Right lobe of liver (tissue), 6 donors: ENCODE data around the gene RAB26. TPM values are rescaled to one million over a fixed set of nuclear protein-coding genes. Genes with fewer than 3 reads are reported as not detected.
A peak's percentile ranks its signal among the peaks of the same experiment; 100 is the strongest.

Experiments
- ATAC-seq, 4 donors: fragments of 200-7000 bp; cut with Tn5 transposase; one replicate each; pipeline ENCODE4 v1.9.1; 2020; ENCODE audit warnings: mild to moderate bottlenecking in 4 of 4, moderate library complexity in 4 of 4
- DNase-seq, 3 donors: peaks; one replicate each; pipeline ENCODE4 v3.0.0-alpha.2; 2020
- H3K27ac ChIP-seq, 3 donors: fragments of 200-600 bp; one replicate each; pipeline ENCODE4 v1.8.0; 2022
- H3K27me3 ChIP-seq, 2 donors: fragments of 200-600 bp; one replicate each; pipeline ENCODE4 v1.8.0; 2022
- H3K36me3 ChIP-seq, 4 donors: fragments of 200-600 bp; sonication (generic) in 1 of 4; one replicate each; pipeline versions ENCODE4 v1.5.1 to v1.8.0; 2017 to 2022; ENCODE audit warnings: control low read depth in 1 of 4
- H3K4me1 ChIP-seq, 4 donors: fragments of 200-600 bp; sonication (generic) in 1 of 4; one replicate each; pipeline versions ENCODE4 v1.5.1 to v1.8.0; 2017 to 2022; ENCODE audit warnings: control low read depth in 1 of 4
- H3K4me3 ChIP-seq, 3 donors: fragments of 200-600 bp; one replicate each; pipeline ENCODE4 v1.8.0; 2022
- H3K9me3 ChIP-seq, 4 donors: fragments of 200-600 bp; sonication (generic) in 1 of 4; one replicate each; pipeline versions ENCODE4 v1.5.1 to v1.8.0; 2017 to 2022; ENCODE audit warnings: control low read depth in 1 of 4
- CTCF ChIP-seq, 4 donors: fragments of 200-600 bp in 3 of 4; fragments of 450-650 bp in 1 of 4; IDR thresholded peaks; one replicate each; pipeline versions ENCODE4 v1.5.1 to v1.8.0; 2016 to 2022; ENCODE audit warnings: antibody characterized with exemption in 4 of 4, mild to moderate bottlenecking in 2 of 4
- POLR2A ChIP-seq: fragments of 450-650 bp; IDR thresholded peaks from one replicate; pipeline ENCODE4 v1.6.1; 2017; ENCODE audit warnings: antibody characterized with exemption, mild to moderate bottlenecking
- WGBS: methylation state at CpG from one replicate; pipeline ENCODE4 v1.1.6; 2018; ENCODE audit warnings: low coverage, low lambda C conversion rate; ENCODE audit not compliant: insufficient coverage; ENCODE audit errors: missing lambda C conversion rate; 5-methylcytosine and 5-hydroxymethylcytosine counted together
- intact Hi-C, 2 donors: fragments of 100-400 bp; cut with DNase I; formaldehyde crosslinking; loops; one replicate each; pipeline versions ENCODE4 v1.11.2 to v1.14.1; 2022
- total RNA-seq, 6 experiments: library from RNA; depleted of rRNA in 2 of 6; stranded (reverse); fragments of >200 nt in 2 of 6; fragmentation: NEBNext Ultra II Directional in 3 of 6; extraction: Animal tissue kit (Norgen Biotek cat#: 25700) in 3 of 6; gene quantifications; one replicate each; pipeline versions ENCODE4 v1.1.0 to v1.2.4, GENCODE V29; 2016 to 2023
- donor health status: DM: no; HTN: yes; CAD: no.
- donor health status: DM: no; HTN: no; CAD: no.
- donor health status: DM: no; HTN: no; CAD: no.
- donor health status: DM: no; HTN: yes; CAD: no.
- donor health status: DM: no; HTN: yes; CAD: no.

The RAB26 gene
- total RNA-seq, 6 experiments from 2014 or later: 3.8 to 14.6 (median 8.7) TPM

GRCh38 chr16:2149630-2150417 is 1.4 kb downstream of the RAB26 start:
- Histone ChIP-seq H3K27me3 (no peaks in the 10 kb centered on the region), H3K4me1 (peaks cover 0 to 68% (median 23%) of the 10 kb centered on the region in 4 donors), H3K27ac (peak overlapping the region in 1 of 3 donors; percentile 16), H3K9me3 (no peaks in the 10 kb centered on the region), H3K4me3 (peak overlapping the region in 1 of 3 donors; percentile 53), H3K36me3 (peaks cover 0 to 7% (median 0%) of the 10 kb centered on the region in 4 donors)
- ATAC-seq: no peak
- intact Hi-C loops: loop anchor here (5.0 kb wide), 3 partner anchors 113 to 128 kb away; partner anchors contain the start of gene NHERF2 (in 1 of the 2)
- DNase-seq: peak in 1 of 3 donors; percentile 51
- no peak for TF ChIP-seq POLR2A
- no peak for TF ChIP-seq CTCF (IDR thresholded peaks at IDR 0.05)
- no CpG with 5 or more reads among the region's 24 CpGs for WGBS

GRCh38 chr16:2150418-2151187 is 2.2 kb downstream of the RAB26 start:
- Histone ChIP-seq H3K9me3 (no peaks in the 10 kb centered on the region), H3K4me1 (peaks cover 0 to 68% (median 23%) of the 10 kb centered on the region in 4 donors), H3K27ac (peak overlapping the region in 1 of 3 donors; percentile 16), H3K27me3 (no peaks in the 10 kb centered on the region), H3K4me3 (no peak overlapping the region), H3K36me3 (peaks cover 0 to 7% (median 0%) of the 10 kb centered on the region in 4 donors)
- ATAC-seq (no peak), DNase-seq (peak in 2 of 3 donors; percentile 79 to 81)
- intact Hi-C loops: loop anchor here in 1 of 2 donors (5.0 kb wide), 1 partner anchor 113 kb away; no protein-coding TSS in a partner anchor
- WGBS: 8% methylated on average over 9 of the region's 18 CpGs
- no peak for TF ChIP-seq POLR2A
- peak in 1 of 4 donors; percentile 16 for TF ChIP-seq CTCF (IDR thresholded peaks at IDR 0.05)

- DNase-seq: peak in 1 of 3 donors; percentile 53
- WGBS: 44% methylated on average over 8 of the region's 13 CpGs
- H3K9me3 ChIP-seq: no peaks in the 10 kb centered on the region
- intact Hi-C loops: loop anchor here in 1 of 2 donors (5.0 kb wide), 1 partner anchor 114 kb away; no protein-coding TSS in a partner anchor
- peaks cover 0 to 7% (median 0%) of the 10 kb centered on the region in 4 donors for H3K36me3 ChIP-seq
- H3K4me1 ChIP-seq: peaks cover 0 to 68% (median 23%) of the 10 kb centered on the region in 4 donors
- peak overlapping the region in 1 of 3 donors; percentile 95 for H3K4me3 ChIP-seq
- ATAC-seq: no peak
- TF ChIP-seq POLR2A (no peak), CTCF (IDR thresholded peaks at IDR 0.05) (no peak)
- H3K27ac ChIP-seq: peak overlapping the region in 2 of 3 donors; percentile 5 to 79
- H3K27me3 ChIP-seq: no peaks in the 10 kb centered on the region
Measured at GRCh38 chr16:2151188-2152091, 3.0 kb downstream of the RAB26 start.
